B cell (primary cell): ENCODE data around the gene PSMC5.

Source experiments
- EZH2 ChIP-seq: IDR thresholded peaks from 2 replicates; pipeline ENCODE4 v1.6.1; 2012; ENCODE audit warnings: borderline replicate concordance, low read depth, mild to moderate bottlenecking, moderate library complexity, low read length; ENCODE audit not compliant: insufficient read depth, poor library complexity, severe bottlenecking
- TF ChIP-seq, protein P1 (sequence below): fragments of 200-600 bp; IDR thresholded peaks from one replicate; pipeline ENCODE4 v1.8.0; 2022; ENCODE audit warnings: antibody characterized with exemption, mild to moderate bottlenecking

DNA sequence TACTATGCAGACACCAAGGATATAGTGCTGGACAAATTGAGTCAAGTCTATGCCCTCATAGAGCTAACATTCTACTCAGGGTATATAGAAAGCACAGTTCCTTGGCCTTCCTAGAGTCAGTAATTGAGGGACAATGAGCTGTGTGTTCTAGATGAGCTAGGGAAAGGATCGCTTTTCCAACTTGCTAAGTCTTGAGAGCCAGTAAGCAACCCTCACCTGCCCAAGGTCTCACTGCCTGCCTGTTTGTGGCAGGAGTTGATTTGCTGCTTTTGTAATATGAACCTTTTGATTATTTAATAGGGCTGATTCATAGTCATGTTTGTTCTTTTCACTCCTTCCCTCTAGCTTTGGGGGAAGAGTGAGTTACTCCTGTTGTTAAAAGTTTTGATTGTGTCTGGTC is 46.7 kb upstream of the PSMC5 start:
- TF ChIP-seq, protein P1, sequence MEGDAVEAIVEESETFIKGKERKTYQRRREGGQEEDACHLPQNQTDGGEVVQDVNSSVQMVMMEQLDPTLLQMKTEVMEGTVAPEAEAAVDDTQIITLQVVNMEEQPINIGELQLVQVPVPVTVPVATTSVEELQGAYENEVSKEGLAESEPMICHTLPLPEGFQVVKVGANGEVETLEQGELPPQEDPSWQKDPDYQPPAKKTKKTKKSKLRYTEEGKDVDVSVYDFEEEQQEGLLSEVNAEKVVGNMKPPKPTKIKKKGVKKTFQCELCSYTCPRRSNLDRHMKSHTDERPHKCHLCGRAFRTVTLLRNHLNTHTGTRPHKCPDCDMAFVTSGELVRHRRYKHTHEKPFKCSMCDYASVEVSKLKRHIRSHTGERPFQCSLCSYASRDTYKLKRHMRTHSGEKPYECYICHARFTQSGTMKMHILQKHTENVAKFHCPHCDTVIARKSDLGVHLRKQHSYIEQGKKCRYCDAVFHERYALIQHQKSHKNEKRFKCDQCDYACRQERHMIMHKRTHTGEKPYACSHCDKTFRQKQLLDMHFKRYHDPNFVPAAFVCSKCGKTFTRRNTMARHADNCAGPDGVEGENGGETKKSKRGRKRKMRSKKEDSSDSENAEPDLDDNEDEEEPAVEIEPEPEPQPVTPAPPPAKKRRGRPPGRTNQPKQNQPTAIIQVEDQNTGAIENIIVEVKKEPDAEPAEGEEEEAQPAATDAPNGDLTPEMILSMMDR, result no peak
- no peak for TF ChIP-seq EZH2
